ENCODE measurements around the gene PGF. TPM values are rescaled to one million over a fixed set of nuclear protein-coding genes. Genes with fewer than 3 reads are reported as not detected.

The PGF gene
- total RNA-seq, result 10 to 100 TPM in 1 of 4 donors, 1 to 10 TPM in 3; 1.6 to 42.3 (median 6.2) TPM

DNA sequence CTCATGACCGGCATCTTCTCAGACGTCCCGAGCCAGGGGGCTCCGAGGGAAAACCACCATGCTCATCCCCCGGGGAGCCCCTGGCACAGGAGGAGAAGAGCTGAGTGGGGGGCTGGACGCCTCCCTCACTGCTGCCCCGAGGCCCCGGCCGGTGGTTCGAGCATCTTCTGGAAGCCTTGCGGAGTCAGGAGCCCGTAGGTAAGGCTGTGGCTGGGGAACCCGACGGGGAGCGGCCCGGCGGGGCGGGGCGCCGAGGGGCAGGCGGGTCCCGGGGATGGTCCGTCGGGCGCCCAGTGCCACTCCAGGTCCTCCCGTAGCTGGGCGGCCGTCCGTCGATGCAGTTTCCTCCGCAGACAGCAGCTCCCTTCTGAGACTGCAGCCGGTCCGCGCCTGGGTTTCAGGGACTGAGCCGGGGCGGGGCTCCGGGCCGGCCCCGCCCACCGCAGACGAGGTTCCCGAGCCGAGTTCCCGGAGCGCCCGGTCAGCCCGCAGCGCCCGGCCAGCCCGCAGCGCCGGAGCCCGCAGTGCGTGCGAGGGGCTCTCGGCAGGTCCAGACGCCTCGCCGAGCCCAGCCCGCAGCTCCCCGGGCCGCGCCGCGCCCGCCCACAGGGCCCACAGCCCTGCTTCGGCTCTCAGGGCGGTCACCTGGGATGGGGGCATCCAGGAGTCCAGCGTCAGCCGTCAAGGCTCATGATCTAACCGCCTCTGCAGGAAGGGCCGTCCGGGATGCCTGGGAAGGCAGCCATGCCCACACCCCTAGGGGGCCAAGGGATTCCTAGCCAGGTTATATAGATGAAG, at the start of gene PGF:
TSS of gene PGF (minus strand) at position 369 of the 798 bp plus-strand sequence. CDS start at position 14, 355 bp downstream.
- Histone ChIP-seq H3K4me3 (peak within 1 kb of the TSS; percentile 45 to 78 (median 54)), H3K27me3 (no peaks in the 10 kb centered on the region), H3K27ac (peak within 1 kb of the TSS; percentile 7 to 67 (median 62)), H3K9me3 (no peaks in the 10 kb centered on the region), H3K36me3 (peaks cover 0 to 4% (median 0%) of the 10 kb centered on the region in 3 donors), H3K4me1 (peaks cover 21 to 50% (median 31%) of the 10 kb centered on the region in 3 donors)
- no peak for DNase-seq
- WGBS, 2 donors, result 15% methylated on average over 5 of the region's 73 CpGs; no CpG with 5 or more reads in 1 of the 2 donors
- no peak for TF ChIP-seq CTCF (IDR thresholded peaks at IDR 0.05)
- peak in 2 of 4 donors; percentile 65 to 75 for TF ChIP-seq POLR2A (IDR thresholded peaks at IDR 0.05)
- intact Hi-C loops (cut with DNase I), result no loop called here

GRCh38 chr14:75003250-75004027, 48.0 kb upstream of the PGF start:
- Histone ChIP-seq H3K27ac (peak overlapping the region; percentile 81 to 94 (median 90)), H3K4me1 (peaks cover 21 to 36% (median 21%) of the 10 kb centered on the region in 3 donors), H3K9me3 (no peaks in the 10 kb centered on the region), H3K27me3 (no peaks in the 10 kb centered on the region), H3K4me3 (peak overlapping the region; percentile 65 to 97 (median 80)), H3K36me3 (peaks cover 0 to 38% (median 13%) of the 10 kb centered on the region in 3 donors)
- intact Hi-C loops (cut with DNase I), result loop anchor here (10.0 kb wide), 1 partner anchor 81 kb away; no protein-coding TSS in a partner anchor
- DNase-seq, result no peak
- TF ChIP-seq CTCF (IDR thresholded peaks at IDR 0.05) (no peak), POLR2A (IDR thresholded peaks at IDR 0.05) (no peak)
- WGBS, 2 donors, result 15 to 18% methylated on average over 5 to 9 of the region's 18 CpGs

DNA sequence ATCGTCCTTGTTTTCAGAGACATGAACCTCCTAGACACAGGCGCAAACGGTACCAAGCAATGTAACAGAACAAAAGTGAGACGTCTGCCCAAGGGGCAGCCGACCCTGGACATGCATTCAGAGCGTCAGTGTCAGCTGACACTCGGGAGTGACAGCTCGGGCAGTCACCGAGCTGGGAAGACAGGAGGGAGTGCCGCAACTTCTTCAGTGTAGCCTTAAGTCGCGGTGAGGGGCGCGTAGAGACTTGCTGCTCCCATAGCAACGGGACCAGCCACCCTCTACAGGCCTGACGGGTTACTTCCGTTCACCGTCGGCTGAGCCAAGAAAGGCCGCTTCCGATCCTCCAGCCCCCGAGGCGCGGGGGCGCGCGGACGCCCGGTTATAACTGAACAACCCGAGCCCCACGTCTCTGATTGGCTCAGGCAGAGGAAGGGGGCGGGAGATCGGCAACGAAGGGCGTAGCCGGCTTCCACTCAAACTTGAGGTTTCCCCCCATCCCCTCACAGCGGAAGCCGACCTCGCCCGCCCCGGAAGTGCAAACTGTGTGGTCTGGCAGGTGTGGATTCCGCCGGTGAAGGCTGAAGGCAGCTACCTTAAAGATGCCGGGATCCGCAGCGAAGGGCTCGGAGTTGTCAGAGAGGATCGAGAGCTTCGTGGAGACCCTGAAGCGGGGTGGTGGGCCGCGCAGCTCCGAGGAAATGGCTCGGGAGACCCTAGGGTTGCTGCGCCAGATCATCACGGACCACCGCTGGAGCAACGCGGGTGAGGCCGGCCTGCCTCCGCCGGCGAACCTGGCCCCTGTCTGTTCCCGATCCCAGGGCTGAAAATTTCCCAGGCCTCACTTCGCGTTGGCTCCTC, 47.2 kb upstream of the PGF start, which contains the start of gene EIF2B2:
TSS of gene EIF2B2 (plus strand) at position 530 of the 858 bp plus-strand sequence. CDS start at position 600, 70 bp downstream.
- Histone ChIP-seq H3K36me3 (peaks cover 0 to 30% (median 13%) of the 10 kb centered on the region in 3 donors), H3K27ac (peak within 1 kb of the TSS; percentile 81 to 94 (median 90)), H3K9me3 (no peaks in the 10 kb centered on the region), H3K4me1 (peaks cover 21 to 36% (median 21%) of the 10 kb centered on the region in 3 donors), H3K4me3 (peak within 1 kb of the TSS; percentile 65 to 97 (median 80)), H3K27me3 (no peaks in the 10 kb centered on the region)
- TF ChIP-seq CTCF (IDR thresholded peaks at IDR 0.05), result peak in 4 of 6 experiments; percentile 8 to 48 (median 38)
- peak in 1 of 4 donors; percentile 54 for TF ChIP-seq POLR2A (IDR thresholded peaks at IDR 0.05)
- intact Hi-C loops (cut with DNase I), result loop anchor here (10.0 kb wide), 1 partner anchor 82 kb away; no protein-coding TSS in a partner anchor
- 0 to 1% methylated on average over 2 to 29 of the region's 66 CpGs for WGBS, 2 donors
- peak; percentile 90 for DNase-seq

GRCh38 chr14:75001899-75002298, 46.5 kb upstream of the PGF start:
- 92 to 93% methylated on average over 1 of the region's 1 CpG for WGBS, 2 donors
- H3K4me1 ChIP-seq, result peaks cover 21 to 36% (median 21%) of the 10 kb centered on the region in 3 donors
- no peaks in the 10 kb centered on the region for H3K9me3 ChIP-seq
- no peaks in the 10 kb centered on the region for H3K27me3 ChIP-seq
- TF ChIP-seq CTCF (IDR thresholded peaks at IDR 0.05) (no peak), POLR2A (IDR thresholded peaks at IDR 0.05) (no peak)
- peak overlapping the region; percentile 81 to 94 (median 90) for H3K27ac ChIP-seq
- H3K4me3 ChIP-seq, result peak overlapping the region; percentile 65 to 97 (median 80)
- intact Hi-C loops (cut with DNase I), result loop anchor here (10.0 kb wide), 1 partner anchor 83 kb away; no protein-coding TSS in a partner anchor
- DNase-seq, result no peak
- H3K36me3 ChIP-seq, result peaks cover 0 to 23% (median 7%) of the 10 kb centered on the region in 3 donors

Data from esophagus squamous epithelium (tissue), 5 donors.